Forelimb muscle (tissue), 1 donor: ENCODE results near the gene STARD13. TPM values are rescaled to one million over a fixed set of nuclear protein-coding genes. Genes with fewer than 3 reads are reported as not detected.

Experiments
- DNase-seq: peaks from one replicate; pipeline ENCODE4 v3.0.0-alpha.2; 2013; ENCODE audit warnings: low read depth
- polyA plus RNA-seq: library from polyadenylated mRNA; unstranded; fragments of 120-200 nt; gene quantifications from one replicate; pipeline ENCODE4 v1.2.1, GENCODE V29; 2013; ENCODE audit not compliant: insufficient read length

Gene STARD13
- polyA plus RNA-seq, 1 donor: 21.4 TPM

DNA sequence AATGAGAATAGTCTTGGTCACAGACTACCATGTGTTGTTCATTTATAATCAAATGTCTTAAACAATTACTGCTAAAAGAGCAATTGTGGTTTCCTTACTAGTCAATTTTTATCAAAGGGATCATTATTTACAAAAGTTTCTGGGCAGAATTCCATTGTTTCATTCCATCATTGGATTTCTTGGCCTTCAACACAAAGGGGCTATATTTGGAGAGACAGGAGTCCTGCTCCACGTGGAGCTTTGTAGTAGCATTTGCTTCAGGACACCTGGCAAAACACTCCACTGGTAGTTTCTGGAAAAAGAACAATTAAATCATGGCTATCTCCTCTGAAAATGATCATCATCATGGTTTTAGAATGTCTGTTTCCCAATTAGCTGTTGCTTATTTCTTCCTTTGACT lies 22.3 kb upstream of the STARD13 start:
- DNase-seq: no peak

DNA sequence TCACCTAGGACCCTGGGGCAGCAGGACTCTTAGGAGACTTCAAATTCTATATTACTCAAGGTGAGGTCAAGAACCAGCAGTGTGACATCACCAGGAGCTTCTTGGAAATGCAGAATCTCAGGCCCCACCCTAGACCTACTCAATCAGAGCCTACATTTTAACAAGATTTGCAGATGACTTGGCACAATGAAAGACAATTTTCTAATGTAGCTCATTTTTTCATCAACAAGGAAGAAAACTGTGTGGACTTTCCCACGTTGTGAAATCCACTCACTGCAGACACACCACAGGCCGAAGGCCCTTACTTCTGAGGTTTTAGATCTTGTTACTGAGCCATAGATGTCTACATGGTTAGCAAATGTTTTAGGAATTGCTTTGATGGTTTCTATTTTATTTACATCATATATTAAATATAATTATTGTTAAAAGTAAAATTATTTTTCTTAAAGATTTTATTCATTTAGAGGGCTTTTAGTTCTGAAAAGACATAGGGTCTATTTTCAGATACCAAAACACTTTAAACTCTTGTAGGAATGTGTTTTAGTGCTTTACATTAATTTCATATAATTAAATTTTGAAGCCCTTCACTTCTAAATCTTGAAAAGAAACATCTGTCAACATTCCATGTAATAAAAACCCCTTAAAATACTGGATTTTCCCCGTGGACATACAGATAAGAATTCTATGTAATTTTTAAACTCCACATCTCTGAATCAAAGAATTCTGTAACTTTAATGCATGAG lies 18.5 kb upstream of the STARD13 start:
- DNase-seq: no peak

DNA sequence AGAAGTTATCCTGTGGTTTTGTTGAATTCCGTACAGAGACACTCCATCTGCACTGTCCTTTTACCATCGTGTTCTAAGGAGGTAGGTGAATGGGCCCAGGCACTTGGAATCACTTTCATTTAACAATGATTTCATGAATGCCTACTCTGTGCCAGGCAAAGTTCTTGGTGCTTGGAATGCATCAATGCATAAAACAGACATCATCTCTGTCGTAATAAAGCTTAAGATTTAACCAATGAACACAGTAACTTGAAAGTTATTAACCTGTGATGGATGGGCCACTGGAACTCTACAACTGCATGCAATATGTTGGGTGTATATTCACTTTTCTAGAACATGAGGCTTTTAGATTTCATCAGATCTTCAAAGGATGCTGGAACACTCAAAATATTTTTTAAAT lies 14.1 kb upstream of the STARD13 start:
- no peak for DNase-seq

DNA sequence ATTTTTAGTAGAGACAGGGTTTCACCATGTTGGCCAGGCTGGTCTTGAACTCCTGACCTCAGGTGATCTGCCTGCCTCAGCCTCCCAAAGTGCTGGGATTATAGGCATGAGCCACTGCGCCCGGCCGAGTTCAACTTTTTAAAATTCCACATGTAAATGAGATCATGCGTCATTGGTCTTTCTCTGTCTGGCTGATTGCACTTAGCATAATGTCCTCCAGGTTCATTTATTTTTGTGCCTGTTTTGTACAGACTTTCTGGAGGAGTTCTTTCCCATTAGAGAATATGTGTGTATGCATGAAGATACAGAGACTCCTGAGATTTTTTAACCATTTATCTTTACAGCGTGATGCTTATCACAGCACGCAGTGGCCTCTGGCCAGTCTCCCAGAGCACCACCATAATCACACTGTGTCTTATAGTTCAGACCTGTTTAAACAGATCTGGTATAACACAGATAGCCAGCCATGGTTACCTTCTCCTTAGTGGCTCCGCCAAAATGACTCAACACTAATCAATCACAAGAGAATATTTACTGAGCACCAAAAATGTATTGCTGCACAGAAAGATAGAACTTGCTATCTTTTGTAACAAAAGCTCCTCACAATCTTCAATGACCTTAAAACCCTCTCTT lies 11.4 kb upstream of the STARD13 start:
- DNase-seq: no peak

DNA sequence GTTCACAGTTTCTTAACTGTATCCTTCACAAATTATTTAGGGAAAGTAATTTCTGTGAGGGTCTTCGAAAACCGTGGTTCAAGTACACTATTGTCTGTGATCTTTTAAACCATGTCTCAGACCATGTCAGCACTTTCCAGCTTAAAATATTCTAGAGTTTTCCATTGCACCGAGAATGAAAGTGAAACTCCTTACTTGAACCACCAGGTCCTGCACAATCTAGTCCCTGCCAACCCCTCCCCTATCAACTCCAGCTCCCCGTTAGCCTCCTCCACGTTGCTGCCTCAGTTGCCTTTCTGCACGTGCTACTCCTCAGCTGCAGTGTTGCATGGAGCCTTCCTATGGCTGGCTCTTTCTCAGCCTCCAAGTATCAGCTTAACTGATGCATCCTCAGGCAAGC lies 7.2 kb upstream of the STARD13 start:
- DNase-seq: no peak

DNA sequence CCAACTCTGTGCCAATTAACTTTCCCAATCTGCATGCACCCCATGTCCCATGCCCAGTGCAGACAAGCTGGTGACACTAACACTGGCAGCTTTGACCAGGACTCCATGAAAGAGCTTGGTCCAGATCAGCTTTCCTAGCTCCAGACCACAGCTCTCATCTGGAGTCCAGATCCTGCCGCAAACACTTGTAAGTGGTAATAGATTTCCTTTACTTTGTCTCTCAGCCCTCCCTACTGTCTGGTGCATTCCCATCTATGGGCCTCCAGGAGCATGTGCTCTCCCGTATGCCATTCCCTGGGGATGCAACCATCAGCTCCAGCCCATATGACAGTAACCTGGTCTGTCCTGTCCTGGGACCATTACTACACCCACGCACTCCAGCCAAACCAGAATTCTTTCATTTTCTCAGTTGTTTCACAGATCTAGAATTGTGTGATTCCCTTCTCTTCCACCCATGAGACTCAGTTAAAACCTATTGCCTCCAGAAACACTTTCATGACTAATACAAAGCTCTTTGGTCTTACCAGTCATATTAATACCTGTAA lies 4.9 kb upstream of the STARD13 start:
- no peak for DNase-seq

DNA sequence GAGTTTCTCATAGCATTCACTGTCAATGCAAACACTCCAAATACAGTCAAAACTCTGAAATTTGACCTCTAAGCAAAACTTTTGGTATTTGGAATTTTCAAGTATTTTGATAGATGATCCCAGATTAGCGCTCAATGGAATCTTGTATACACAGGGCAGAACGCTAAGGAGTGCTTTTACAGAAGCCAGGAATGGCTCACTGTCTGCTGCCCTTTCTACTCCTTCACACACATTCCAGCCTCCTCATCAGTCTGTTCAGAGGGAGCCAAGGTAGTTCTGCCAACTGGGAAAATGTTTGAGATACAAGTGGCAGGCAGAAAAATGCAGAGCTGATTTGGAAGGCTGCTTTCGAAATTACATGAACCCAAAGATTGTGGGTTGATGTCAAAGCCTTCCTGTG lies 4.4 kb upstream of the STARD13 start:
- no peak for DNase-seq

DNA sequence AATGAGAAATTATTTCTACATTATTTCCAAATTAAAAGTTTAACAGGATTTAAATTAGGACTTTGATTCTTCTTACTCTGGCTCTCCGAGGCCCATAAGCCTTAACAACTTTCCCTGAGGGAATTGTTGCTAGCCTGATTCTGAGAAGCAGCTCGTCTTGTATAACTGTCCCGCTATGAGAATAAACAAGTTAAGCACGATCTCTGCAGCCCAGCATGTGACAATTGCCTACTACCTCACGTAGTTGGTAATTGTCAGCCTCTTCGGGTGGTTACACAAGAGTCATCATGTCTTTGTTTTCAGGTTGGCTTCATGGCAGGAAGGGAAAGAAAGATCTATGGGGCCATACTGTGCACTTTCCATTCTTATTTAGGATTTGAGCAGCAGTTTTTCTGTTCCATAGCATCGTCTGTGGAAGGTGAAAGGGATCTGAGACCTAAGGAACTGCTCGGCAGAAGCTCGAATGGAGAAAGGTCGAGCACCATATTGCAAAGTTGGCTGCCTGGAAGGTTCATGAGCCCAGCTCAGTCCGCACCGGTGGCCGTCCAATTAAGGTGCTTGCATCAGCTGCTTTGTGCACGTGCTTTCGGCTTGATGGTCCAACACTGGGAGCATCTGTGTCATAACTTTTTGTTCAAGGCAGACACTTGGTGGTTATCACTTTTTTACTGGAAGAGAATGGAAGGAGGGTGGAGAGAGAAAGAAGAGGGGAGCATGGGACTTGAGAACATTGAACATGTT lies 1.8 kb upstream of the STARD13 start:
- no peak for DNase-seq

DNA sequence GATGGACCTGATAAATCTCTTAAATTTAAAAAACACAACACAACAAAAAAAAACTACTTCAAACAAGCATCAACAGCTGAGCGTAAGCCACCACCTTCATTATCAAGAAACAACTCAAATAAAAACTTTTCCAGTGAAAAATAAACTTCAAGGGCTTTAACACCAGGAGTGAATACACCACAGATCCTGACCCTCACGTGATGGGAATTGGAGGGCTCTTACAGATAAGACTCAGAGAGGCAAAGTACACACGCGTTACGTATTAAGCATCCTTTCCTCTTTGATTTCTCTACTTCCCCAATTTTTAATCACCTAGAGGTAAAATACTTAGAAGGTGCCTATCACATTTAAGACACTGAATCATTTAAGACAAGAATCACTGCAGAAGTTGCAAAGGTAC lies 573 bp upstream of the STARD13 start:
- DNase-seq: no peak

DNA sequence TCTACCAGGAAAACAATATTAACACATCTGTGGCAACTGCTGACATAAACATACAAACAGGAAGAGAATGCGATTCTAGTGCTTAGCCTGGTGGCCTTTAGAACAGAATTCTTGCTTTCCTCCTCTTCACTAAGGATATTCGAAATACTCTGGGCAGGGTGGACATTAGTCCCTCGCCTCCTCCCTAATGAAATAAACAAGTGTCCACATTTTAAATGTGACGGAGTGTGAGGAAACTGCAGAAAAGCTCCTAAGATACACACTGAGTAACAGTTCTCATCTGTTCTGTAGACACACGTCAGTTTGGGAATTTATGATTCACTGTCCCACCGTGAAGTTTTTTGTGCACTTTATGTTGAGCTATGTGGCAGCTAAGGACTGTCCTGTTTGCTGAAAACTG lies 639 bp downstream of the STARD13 start:
- no peak for DNase-seq

DNA sequence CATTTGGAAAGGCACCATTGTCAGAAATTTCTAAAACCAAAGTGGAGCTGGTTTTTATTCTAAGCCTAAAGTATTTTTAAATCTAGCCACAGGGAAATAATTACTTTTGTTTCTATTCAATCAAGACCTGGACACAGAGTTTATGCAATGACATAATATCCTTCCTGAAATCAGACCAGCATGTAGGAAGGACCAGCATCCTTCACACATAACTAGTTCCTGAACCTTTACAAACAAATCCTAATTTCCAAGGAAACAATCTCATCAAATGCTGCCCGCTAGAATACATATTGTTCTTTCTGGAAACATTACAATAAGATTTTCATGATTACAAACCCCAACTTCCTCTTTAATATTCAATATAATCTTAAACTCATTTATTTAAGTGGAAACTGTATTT lies 1.5 kb downstream of the STARD13 start:
- DNase-seq: no peak

DNA sequence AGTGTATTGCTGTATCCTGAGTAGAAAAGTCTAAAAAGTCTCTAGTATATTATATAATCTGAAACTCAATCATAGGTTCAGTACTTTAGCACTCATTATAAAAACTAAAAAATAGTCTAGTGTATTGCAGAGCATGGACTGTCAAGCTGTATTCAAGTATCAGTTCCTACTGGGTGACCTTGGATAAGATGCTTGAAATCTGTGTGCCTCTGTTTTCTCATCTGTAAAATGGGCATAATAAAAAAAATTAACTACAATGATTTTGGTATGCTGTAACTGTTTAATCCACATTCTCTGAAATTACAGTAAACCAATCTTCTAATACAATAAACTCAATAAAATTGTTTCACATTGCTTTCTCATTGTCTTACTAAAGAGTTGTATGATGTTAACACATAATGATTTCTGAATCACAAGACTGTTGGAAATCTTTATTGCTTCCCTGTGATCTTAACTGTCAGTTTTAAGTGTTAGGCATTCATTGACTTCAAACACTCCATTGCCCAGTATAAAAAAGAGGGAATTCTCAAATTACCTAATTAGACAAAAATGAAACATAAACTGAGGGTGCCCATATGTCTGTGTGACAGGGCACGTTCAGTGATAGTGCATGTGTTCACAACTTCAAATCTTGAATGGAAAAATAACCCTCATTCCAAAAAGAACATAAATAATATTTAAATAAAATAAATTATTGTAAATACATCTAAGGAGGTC lies 2.2 kb downstream of the STARD13 start:
- no peak for DNase-seq

DNA sequence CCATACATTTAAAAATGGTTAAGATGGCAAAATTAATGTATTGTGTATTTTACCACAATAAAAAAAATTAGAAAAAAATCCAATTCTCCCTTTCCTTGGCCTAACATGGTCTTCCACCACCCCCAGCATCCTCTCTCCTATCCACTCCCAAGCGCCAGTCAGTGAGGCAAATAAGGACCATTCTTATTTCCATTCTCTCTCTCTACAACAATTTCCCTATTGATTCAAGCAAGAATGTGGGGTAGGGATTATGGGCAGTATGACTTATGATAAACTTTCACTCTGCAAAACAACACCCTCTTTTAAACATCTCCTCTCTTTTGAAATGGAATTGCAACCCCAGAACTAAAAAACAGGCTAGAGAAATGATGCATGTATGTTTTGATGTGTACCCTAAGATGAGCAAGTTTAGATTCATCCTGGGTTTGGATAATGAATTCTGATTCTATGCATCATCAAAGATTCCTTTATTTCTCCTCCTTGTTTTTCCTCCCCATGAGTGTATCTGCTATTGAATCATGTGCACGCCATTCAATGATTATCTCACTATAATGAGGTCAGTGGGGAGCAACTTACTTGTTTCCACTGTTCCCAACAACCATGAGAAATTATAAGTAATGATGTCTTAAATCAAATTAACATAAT lies 3.5 kb downstream of the STARD13 start:
- DNase-seq: no peak

DNA sequence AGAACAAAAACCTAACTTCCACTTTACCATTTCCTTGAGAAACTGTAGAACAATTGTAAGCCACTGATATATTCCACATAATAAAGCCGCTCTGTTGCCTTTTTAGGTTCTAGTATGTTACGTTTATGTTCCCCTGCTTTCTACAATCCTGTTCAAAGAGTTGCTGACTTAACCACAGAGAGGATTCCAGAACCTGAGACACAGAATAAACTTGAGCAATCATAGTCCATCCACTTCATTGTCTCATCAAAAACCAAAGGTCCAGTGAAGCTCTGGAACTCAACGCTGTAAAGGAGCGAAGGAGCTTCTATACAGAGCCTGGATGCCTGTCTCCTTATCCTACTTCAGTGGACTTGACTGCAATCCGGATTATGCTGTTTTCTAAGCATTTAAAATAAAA lies 4.6 kb downstream of the STARD13 start:
- no peak for DNase-seq

DNA sequence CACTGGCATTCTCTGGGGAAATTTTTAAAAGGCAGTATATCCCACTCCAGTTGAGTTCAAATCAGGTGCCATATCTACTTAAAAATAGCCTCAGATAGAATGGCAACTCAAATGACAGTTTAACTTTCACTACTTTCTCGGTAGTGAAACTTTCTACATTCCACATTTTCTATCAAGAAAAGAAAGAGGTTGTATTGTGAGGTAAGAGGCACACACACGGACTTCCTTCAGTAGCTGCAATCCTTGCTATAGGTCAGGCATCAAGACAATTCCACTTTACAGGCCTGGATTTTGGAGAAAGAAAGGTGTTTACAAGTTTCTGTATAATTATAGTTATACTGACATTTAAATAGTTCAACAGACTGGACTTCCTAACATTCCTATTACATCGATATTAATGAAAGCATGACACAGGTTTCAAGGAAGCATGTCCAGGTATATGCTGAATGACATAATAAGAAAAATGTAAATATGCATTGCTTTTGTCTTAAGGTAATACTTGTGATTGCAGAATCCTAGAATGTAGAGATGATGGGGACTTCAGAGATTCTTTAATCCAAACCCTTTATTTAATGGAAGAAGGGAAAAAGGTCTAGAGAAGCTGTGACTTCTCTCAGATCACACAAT lies 5.2 kb downstream of the STARD13 start:
- no peak for DNase-seq

DNA sequence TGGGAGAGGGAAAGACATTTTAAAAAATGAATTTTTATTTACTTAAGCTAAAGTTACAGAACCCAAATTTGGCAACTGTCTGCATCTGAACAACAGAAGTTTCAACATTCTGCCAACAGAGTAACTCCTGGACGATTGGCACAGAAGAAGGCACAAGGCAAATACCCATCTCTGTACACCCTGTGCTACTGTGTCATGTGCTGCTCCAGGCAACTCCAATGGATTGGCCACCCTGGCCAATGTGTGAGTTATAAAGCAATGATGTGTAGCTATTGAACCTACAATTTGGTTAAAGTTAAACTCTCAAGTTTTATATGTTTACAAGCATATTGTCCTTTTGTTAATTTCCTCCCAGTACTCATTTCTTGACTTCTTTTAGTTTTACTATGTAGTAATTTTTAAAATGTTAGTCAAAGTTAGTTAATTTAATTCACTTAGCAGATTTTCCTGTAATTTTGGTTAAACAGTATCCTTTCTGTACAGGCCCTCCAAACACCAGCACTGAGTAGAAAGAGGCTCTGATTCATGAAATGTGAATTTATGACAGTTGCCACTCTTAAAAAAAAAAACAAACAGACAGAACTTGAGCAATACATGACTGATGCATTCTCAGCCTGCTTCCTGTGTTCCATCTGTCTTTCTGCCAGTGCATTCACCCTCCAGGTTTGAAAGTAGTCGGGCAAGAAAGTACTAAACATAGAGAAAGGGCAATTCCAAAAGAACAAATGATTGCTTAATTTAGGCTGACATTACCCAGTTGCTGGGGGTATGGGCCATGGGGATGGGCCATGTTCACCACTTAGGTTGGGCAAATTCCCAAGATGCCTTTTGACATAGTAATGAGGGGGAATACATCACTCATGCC lies 5.9 kb downstream of the STARD13 start:
- DNase-seq: no peak

DNA sequence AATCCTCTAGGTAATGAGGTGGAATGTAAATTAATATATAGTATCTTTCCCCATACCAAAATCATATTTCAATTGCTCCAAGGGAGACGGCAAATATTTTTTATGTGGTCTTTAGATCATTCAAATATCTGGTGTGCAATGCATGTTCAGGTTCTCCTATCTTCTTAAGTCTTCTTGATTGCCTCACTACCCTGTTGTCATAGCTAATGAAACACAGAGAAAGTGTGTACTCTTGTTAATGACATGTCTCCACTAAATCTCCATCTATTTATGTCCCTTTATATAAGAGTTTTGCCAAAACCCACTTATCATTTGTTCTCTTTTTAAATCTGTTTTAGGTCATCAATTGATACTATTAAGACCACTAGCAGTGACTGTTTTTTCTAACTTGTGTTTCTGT lies 6.6 kb downstream of the STARD13 start:
- DNase-seq: no peak

DNA sequence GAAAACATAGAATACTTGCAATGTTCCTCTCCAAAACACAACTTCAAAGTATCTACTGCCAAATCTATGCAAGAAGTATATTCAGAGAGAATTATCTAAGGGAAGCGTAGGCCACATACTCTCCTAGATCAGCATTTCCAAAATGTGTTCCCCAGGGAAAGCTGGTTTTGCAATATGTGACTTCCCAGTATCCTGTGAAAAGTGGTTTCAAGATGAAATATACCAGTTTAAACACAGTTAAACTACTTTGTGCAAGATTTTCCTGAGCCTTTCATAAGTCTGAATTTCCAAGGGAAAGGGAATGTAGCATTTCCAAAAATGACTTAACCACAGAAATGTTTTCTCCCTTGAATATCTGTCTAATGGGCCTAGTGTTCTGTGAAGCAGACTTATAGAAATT lies 7.6 kb downstream of the STARD13 start:
- DNase-seq: no peak

DNA sequence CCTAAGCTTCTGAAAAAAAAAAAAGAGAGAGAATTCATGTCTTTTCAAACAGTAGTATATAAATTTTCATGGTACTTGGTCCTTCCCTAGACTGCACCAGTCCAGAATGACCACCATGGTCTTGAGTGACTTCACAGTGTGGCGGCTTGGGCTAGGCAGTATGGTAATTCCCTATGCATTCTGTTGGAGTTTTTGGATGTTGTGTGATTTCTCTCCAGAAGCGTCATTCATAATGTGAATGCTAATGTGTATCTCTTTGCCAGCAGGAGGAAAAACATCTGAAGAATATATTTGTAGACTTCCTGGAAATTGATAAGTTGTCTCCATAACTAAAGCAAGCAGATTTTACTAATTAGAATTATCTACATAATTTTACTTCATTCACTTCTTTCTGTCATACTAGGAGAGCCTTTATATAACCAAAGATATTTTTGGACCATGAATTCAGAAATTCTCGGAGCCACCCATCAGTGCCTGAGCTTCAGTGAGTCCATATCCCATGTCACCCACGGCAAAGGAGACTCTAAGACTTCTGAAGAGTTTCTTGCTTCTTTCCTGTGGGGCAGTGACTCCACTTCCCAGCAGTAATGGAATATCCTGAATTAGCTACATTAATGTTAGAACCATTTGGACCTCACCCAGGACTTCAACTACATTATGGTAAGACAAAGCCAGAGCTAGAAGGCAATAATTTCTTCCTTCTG lies 8.4 kb downstream of the STARD13 start:
- DNase-seq: no peak

DNA sequence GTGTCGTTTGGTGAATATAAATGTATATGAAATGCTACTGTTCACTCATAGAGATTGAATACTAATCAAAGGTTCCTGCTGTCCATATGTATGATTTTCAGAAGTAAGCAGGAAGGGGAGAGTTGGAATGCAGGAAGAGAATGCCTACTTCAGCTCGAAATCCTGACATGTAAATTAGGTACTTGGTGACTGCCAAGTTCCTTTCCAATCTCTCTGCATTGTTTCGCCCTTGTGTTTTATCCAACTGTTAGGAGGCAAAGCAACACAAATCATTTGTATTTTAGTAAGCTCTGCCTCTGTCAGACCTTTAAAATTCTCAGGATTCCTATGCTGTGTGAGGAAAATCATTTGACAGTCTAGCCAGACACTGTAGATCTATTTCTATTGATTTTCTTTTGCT lies 9.0 kb downstream of the STARD13 start:
- DNase-seq: no peak
